HepG2 (cell line): Measurements from ENCODE around the gene NDE1. TPM values are rescaled to one million over a fixed set of nuclear protein-coding genes. Genes with fewer than 3 reads are reported as not detected.

ENCODE experiments used
- ATF7-NPFF ChIP-seq: sonication (generic); formaldehyde crosslinking; IDR thresholded peaks from 2 replicates; pipeline ENCODE4 v1.8.1; 2023; ENCODE audit warnings: mild to moderate bottlenecking, low read depth, missing genetic modification reagents, moderate library complexity
- CREB3 ChIP-seq: sonication (generic); formaldehyde crosslinking; IDR thresholded peaks from 2 replicates; pipeline ENCODE4 v1.5.0; 2020; ENCODE audit warnings: missing genetic modification reagents
- ETV5 ChIP-seq: IDR thresholded peaks from 2 replicates; pipeline ENCODE4 v1.6.1; 2018; ENCODE audit warnings: missing biosample characterization, missing genetic modification reagents, inconsistent platforms, borderline replicate concordance
- HHEX ChIP-seq: IDR thresholded peaks from 2 replicates; pipeline ENCODE4 v1.6.1; 2016; ENCODE audit warnings: control low read depth
- HMGXB4 ChIP-seq, 2 experiments: sonication (generic) in 1 of 2; formaldehyde crosslinking in 1 of 2; IDR thresholded peaks; 2 replicates each; pipeline versions ENCODE4 v1.4.0 to v1.6.1; 2018 to 2020; ENCODE audit warnings: missing genetic modification reagents in 2 of 2, borderline replicate concordance in 1 of 2, low read depth in 1 of 2, mild to moderate bottlenecking in 1 of 2, missing biosample characterization in 1 of 2
- HNRNPH1 ChIP-seq: fragments of 200-400 bp; formaldehyde crosslinking; optimal IDR thresholded peaks from 2 replicates; pipeline ENCODE3; 2017; ENCODE audit warnings: mild to moderate bottlenecking, low read depth, low read length
- HOXA7 ChIP-seq: sonication (generic); formaldehyde crosslinking; IDR thresholded peaks from 2 replicates; pipeline ENCODE4 v1.8.1; 2022; ENCODE audit warnings: mild to moderate bottlenecking, missing genetic modification reagents, moderate library complexity
- ISL2 ChIP-seq: sonication (generic); formaldehyde crosslinking; IDR thresholded peaks from 2 replicates; pipeline ENCODE4 v1.5.0; 2020; ENCODE audit warnings: missing genetic modification reagents
- KIAA2018 ChIP-seq: sonication (generic); formaldehyde crosslinking; IDR thresholded peaks from 2 replicates; pipeline ENCODE4 v1.5.0; 2020; ENCODE audit warnings: mild to moderate bottlenecking, missing genetic modification reagents, borderline replicate concordance
- MIXL1 ChIP-seq: IDR thresholded peaks from 2 replicates; pipeline ENCODE4 v1.6.1; 2016
- NR2C2 ChIP-seq: sonication (generic); formaldehyde crosslinking; IDR thresholded peaks from 2 replicates; pipeline ENCODE4 v1.4.0; 2020; ENCODE audit warnings: missing genetic modification reagents, mild to moderate bottlenecking, moderate library complexity, borderline replicate concordance
- RNF219 ChIP-seq: sonication (generic); formaldehyde crosslinking; IDR thresholded peaks from 2 replicates; pipeline ENCODE4 v1.5.0; 2020; ENCODE audit warnings: mild to moderate bottlenecking, missing genetic modification reagents
- TAF15 ChIP-seq: fragments of 200-400 bp; formaldehyde crosslinking; IDR thresholded peaks from one replicate; pipeline ENCODE4 v1.6.1; 2018; ENCODE audit warnings: mild to moderate bottlenecking, low read depth, low read length; ENCODE audit not compliant: poor library complexity, severe bottlenecking
- THAP11 ChIP-seq: IDR thresholded peaks from 2 replicates; pipeline ENCODE4 v1.6.1; 2016; ENCODE audit warnings: missing biosample characterization, missing genetic modification reagents
- ZNF30 ChIP-seq: sonication (generic); formaldehyde crosslinking; IDR thresholded peaks from 2 replicates; pipeline ENCODE4 v1.5.0; 2020; ENCODE audit warnings: mild to moderate bottlenecking, missing genetic modification reagents
- ZNF709 ChIP-seq: sonication (generic); formaldehyde crosslinking; IDR thresholded peaks from 2 replicates; pipeline ENCODE4 v1.5.0; 2020; ENCODE audit warnings: mild to moderate bottlenecking, missing genetic modification reagents
- polyA plus RNA-seq, 8 experiments: library from polyadenylated mRNA; depleted of rRNA in 3 of 8; stranded (reverse) in 7 of 8; unstranded in 1 of 8; fragments of >200 nt; fragmentation: Illumina TruSeq in 4 of 8; extraction: Trizol in 4 of 8; gene quantifications; 2 replicates each; pipeline versions ENCODE4 v1.2.1 to v1.2.3, GENCODE V29; 2011 to 2016; ENCODE audit warnings: low read depth in 4 of 8, missing spikeins in 1 of 8, mixed read lengths in 1 of 8; ENCODE audit not compliant: insufficient read depth in 1 of 8
- total RNA-seq, 5 experiments: library from RNA; depleted of rRNA; stranded (reverse); fragments of >200 nt; fragmentation: Illumina TruSeq; extraction: Trizol; gene quantifications; 2 replicates each; pipeline ENCODE4 v1.2.3, GENCODE V29; 2016; ENCODE audit warnings: low read depth in 1 of 5

The NDE1 gene
- total and polyA plus RNA-seq, 2 of the 13 experiments (the other 11 are each of a cell fraction or from before 2014, with no cell fraction given) = 40.9 to 72.5 TPM

- no peak for TF ChIP-seq ZNF30 (CRISPR knock-in tag)
- TF ChIP-seq THAP11 = peak; percentile 90
- TF ChIP-seq ZNF709 = peak; percentile 96
- TF ChIP-seq HHEX (CRISPR knock-in tag) = peak; percentile 55
- TF ChIP-seq NR2C2 = peak; percentile 73; the same call in 1 of the 2 replicates
- TF ChIP-seq HMGXB4 (CRISPR knock-in tag; IDR thresholded peaks at IDR 0.05; ENCODE audit: borderline replicate concordance in 1 of 2, low read depth in 1 of 2) = peak; percentile 72 to 92
- TF ChIP-seq ATF7-NPFF = 0 out of 2 replicates have a peak, but pooled peaks have one; percentile 28
- TF ChIP-seq TAF15 = no peak
- TF ChIP-seq ETV5 (CRISPR knock-in tag) = peak; percentile 100
- peak; percentile 9; the same call in 1 of the 2 replicates for TF ChIP-seq CREB3 (CRISPR knock-in tag)
- peak; percentile 96 for TF ChIP-seq ISL2 (CRISPR knock-in tag)
- no peak for TF ChIP-seq KIAA2018 (CRISPR knock-in tag)
- no peak for TF ChIP-seq HNRNPH1
- TF ChIP-seq MIXL1 = peak; percentile 97
- peak; percentile 96; the same call in 1 of the 2 replicates for TF ChIP-seq RNF219 (CRISPR knock-in tag)
- no peak for TF ChIP-seq HOXA7 (CRISPR knock-in tag)
Observed at GRCh38 chr16:15672514-15673167, 22.6 kb downstream of the NDE1 start (continued).
